Body of pancreas (tissue), 4 donors: ENCODE results near the gene TULP1. TPM values are rescaled to one million over a fixed set of nuclear protein-coding genes. Genes with fewer than 3 reads are reported as not detected.

Experiments
- ATAC-seq: fragments of 150-250 bp; one replicate; pipeline ENCODE4 v1.9.1; 2016
- DNase-seq, 4 donors: peaks; one replicate each; pipeline ENCODE4 v3.0.0-alpha.2; 2019
- H3K27ac ChIP-seq, 4 donors: fragments of 200-600 bp; sonication (generic); 1 replicate in 3 of 4; 2 replicates in 1 of 4; pipeline versions ENCODE4 v1.5.1 to v1.6.1; 2016 to 2019; ENCODE audit warnings: mild to moderate bottlenecking in 1 of 4, mixed read lengths in 1 of 4, moderate library complexity in 1 of 4
- H3K27me3 ChIP-seq, 2 donors: fragments of 200-600 bp; sonication (generic); one replicate each; pipeline ENCODE4 v1.6.0; 2016; ENCODE audit warnings: mild to moderate bottlenecking in 1 of 2
- H3K36me3 ChIP-seq, 2 donors: fragments of 200-600 bp; sonication (generic); replicated peaks in 1 of 2; 2 replicates each; pipeline ENCODE4 v1.5.1; 2016; ENCODE audit warnings: low read depth in 2 of 2; ENCODE audit not compliant: insufficient read depth in 1 of 2
- H3K4me1 ChIP-seq: fragments of 200-600 bp; sonication (generic); one replicate; pipeline ENCODE4 v1.6.0; 2016
- H3K4me3 ChIP-seq, 2 donors: fragments of 200-600 bp; sonication (generic); 1 replicate in 1 of 2; 2 replicates in 1 of 2; pipeline ENCODE4 v1.5.1; 2016 to 2019
- H3K9me3 ChIP-seq, 3 donors: fragments of 200-600 bp; sonication (generic); 1 replicate in 2 of 3; 2 replicates in 1 of 3; pipeline ENCODE4 v1.5.1; 2016
- POLR2A ChIP-seq, 3 donors: fragments of 450-650 bp; IDR thresholded peaks; one replicate each; pipeline ENCODE4 v1.6.1; 2016; ENCODE audit warnings: antibody characterized with exemption in 3 of 3, mild to moderate bottlenecking in 2 of 3
- WGBS, 2 donors: methylation state at CpG; one replicate each; pipeline ENCODE4 v1.1.5; 2017; 5-methylcytosine and 5-hydroxymethylcytosine counted together
- intact Hi-C: fragments of 100-400 bp; cut with DNase I; formaldehyde crosslinking; loops from one replicate; pipeline ENCODE4 v1.15.1; 2023
- total RNA-seq, 2 donors: library from RNA; depleted of rRNA; stranded (reverse); fragments of >200 nt; gene quantifications; one replicate each; pipeline ENCODE4 v1.1.0, GENCODE V29; 2016
- TF ChIP-seq, protein P1 (sequence below), 7 experiments: fragments of 450-650 bp in 4 of 7; fragments of 200-600 bp in 3 of 7; sonication (generic) in 3 of 7; IDR thresholded peaks; one replicate each; pipeline ENCODE4 v1.5.1; 2016 to 2019; ENCODE audit warnings: antibody characterized with exemption in 7 of 7

TULP1 gene
- total RNA-seq, 2 donors from 2014 or later = not detected

DNA sequence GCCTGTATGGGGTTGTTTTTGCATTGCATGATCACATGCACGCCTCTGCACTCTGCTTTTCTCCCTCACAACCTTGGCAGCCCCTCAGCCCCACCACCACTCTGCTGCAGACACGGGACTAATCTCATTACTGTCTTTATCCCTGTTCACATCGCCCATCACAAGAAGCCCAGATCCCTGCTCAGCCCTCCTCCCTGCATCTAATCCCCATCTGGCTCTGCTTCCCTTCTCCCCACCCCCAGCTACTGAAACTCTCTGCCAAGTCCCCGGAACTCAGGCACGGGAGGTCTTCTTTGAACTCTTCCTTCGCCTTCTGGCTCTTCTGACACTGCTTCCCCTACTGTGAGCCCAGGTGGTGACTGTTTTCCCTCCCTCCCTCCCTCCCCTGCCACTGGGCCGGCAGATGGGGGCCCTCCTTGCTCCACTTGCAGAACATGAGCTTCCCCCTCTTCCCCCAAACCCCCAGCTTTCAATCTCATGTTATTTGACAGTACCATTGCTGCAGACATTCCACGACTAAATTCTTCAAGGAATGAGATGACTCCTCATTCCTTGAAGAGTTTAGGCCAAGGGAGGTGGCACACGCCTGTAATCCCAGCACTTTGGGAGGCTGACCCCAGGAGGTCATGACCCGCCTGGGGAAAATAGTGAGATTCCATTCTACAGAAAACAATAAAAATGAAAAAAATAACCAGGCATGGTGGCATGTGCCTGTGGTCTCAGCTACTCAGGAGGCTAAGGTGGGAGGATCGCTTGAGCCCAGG, 21.9 kb upstream of the TULP1 start:
- Histone ChIP-seq H3K4me1 (no peaks in the 10 kb centered on the region), H3K27me3 (no peaks in the 10 kb centered on the region), H3K36me3 (no peaks in the 10 kb centered on the region), H3K4me3 (no peak overlapping the region), H3K9me3 (no peaks in the 10 kb centered on the region), H3K27ac (no peak overlapping the region)
- DNase-seq (no peak), ATAC-seq (no peak)
- 56 to 60% methylated on average over 11 of the region's 11 CpGs for WGBS, 2 donors
- no peak for TF ChIP-seq POLR2A (IDR thresholded peaks at IDR 0.05)
- TF ChIP-seq, protein P1, sequence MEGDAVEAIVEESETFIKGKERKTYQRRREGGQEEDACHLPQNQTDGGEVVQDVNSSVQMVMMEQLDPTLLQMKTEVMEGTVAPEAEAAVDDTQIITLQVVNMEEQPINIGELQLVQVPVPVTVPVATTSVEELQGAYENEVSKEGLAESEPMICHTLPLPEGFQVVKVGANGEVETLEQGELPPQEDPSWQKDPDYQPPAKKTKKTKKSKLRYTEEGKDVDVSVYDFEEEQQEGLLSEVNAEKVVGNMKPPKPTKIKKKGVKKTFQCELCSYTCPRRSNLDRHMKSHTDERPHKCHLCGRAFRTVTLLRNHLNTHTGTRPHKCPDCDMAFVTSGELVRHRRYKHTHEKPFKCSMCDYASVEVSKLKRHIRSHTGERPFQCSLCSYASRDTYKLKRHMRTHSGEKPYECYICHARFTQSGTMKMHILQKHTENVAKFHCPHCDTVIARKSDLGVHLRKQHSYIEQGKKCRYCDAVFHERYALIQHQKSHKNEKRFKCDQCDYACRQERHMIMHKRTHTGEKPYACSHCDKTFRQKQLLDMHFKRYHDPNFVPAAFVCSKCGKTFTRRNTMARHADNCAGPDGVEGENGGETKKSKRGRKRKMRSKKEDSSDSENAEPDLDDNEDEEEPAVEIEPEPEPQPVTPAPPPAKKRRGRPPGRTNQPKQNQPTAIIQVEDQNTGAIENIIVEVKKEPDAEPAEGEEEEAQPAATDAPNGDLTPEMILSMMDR (IDR thresholded peaks at IDR 0.05) = no peak
- intact Hi-C loops = no loop called here

DNA sequence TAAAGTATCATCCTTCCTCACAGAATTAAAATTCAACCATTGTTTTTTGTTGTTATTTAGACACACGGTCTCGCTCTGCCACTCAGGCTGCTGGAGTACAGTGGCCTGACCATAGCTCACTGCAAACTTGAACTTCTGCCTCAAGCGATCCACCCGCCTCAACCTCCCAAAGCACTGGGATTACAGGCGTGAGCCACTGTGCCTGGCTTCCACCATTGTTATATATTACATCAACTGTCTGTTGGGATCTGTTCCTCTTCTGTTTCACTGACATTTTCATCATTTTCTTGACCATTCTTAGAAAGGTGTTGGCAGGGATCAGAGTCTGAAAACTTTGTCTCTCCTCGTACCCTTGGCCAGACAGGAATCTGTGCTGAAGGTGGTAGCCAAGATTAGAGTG, 21.3 kb upstream of the TULP1 start:
- 73 to 85% methylated on average over 6 of the region's 6 CpGs for whole genome bisulfite sequencing, 2 donors
- no peaks in the 10 kb centered on the region for H3K9me3 ChIP-seq
- no peak for DNase-seq
- ATAC-seq = no peak
- intact Hi-C loops = no loop called here
- no peak overlapping the region for H3K27ac ChIP-seq
- H3K4me1 ChIP-seq = no peaks in the 10 kb centered on the region
- H3K4me3 ChIP-seq = no peak overlapping the region
- TF ChIP-seq, protein P1 (IDR thresholded peaks at IDR 0.05) = no peak
- no peak for TF ChIP-seq POLR2A (IDR thresholded peaks at IDR 0.05)
- no peaks in the 10 kb centered on the region for H3K27me3 ChIP-seq
- H3K36me3 ChIP-seq = no peaks in the 10 kb centered on the region

DNA sequence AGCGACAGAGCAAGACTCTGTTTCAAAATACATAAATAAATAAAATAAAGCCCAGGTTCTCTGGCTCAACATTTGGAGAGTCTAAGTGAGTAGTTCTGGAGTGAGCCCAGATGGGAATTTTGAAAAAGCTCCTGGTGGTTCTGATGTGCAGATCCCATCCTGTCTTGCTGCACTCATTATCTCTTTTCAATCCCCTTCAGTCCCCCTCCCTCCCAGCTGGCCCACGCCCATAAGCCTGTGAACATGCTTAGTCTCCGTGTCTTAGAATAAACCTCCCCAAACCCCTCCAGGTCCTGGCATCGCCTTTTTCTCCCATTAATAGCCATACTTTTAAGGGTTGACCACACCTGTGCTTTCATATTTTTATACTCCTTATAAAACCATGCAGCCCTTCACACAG, 19.4 kb upstream of the TULP1 start:
- no peak for TF ChIP-seq POLR2A (IDR thresholded peaks at IDR 0.05)
- TF ChIP-seq, protein P1 (IDR thresholded peaks at IDR 0.05) = no peak
- intact Hi-C loops = no loop called here
- Histone ChIP-seq H3K4me1 (no peaks in the 10 kb centered on the region), H3K27me3 (no peaks in the 10 kb centered on the region), H3K4me3 (no peak overlapping the region), H3K27ac (no peak overlapping the region), H3K9me3 (no peaks in the 10 kb centered on the region), H3K36me3 (no peaks in the 10 kb centered on the region)
- ATAC-seq (no peak), DNase-seq (no peak)
- WGBS, 2 donors = 73 to 86% methylated on average over 4 of the region's 4 CpGs

DNA sequence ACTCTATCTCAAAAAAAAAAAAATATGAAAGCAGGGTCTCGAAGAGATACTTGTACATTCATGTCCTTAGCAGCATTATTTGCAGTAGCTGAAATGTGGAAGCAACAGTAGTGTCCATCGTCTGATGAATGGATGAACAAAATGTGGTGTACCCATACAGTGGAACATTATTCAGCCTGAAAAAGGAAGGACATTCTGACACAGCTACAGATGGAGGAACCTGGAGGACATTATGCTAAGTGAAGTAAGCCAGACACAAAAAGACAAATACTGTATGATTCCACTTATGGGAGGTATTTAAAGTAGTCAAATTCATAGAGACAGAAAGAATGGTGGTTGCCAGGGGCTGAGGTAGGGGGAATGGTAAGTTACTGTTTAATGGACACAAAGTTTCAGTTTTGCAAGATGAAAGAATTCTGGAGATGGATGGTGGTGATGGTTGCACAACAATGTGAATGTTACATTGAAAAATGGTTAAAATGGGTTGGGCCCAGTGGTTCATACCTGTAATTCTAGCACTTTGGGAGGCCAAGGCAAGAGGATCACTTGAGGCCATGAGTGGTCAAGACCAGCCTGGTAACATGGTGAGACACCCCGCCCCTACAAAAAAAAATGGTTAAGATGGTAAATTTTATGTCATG, 11.8 kb upstream of the TULP1 start:
- ATAC-seq (no peak), DNase-seq (no peak)
- H3K27ac ChIP-seq = no peak overlapping the region
- peaks cover 9% of the 10 kb centered on the region for H3K4me1 ChIP-seq
- H3K9me3 ChIP-seq = no peaks in the 10 kb centered on the region
- no peaks in the 10 kb centered on the region for H3K27me3 ChIP-seq
- intact Hi-C loops = loop anchor here (5.0 kb wide), 1 partner anchor 213 kb away; the partner anchor contains the start of gene ARMC12
- 83 to 92% methylated on average over 3 of the region's 3 CpGs for WGBS, 2 donors
- H3K4me3 ChIP-seq = no peak overlapping the region
- H3K36me3 ChIP-seq = no peaks in the 10 kb centered on the region
- TF ChIP-seq, protein P1 (IDR thresholded peaks at IDR 0.05) = no peak
- no peak for TF ChIP-seq POLR2A (IDR thresholded peaks at IDR 0.05)
